Naive thymus-derived CD4-positive, alpha-beta T cell (primary cell): ENCODE data around the gene RAB7A. TPM values are rescaled to one million over a fixed set of nuclear protein-coding genes. Genes with fewer than 3 reads are reported as not detected.

Experiments
- ATAC-seq: fragments of 150-1000 bp; cut with Tn5 transposase; 2 replicates; pipeline ENCODE4 v1.10.0; 2021; ENCODE audit warnings: mild to moderate bottlenecking, moderate library complexity
- CTCF ChIA-PET: fragments of 350-600 bp; sonication (Branson Sonifier 250); formaldehyde crosslinking; loops from one replicate; lab custom pipeline; 2021; ENCODE audit warnings: antibody characterized with exemption; lab: Charles Lee
- POLR2A ChIA-PET: fragments of 350-600 bp; sonication (Branson Sonifier 250); formaldehyde crosslinking; loops from one replicate; lab custom pipeline; 2021; ENCODE audit warnings: antibody characterized with exemption, inconsistent platforms; lab: Charles Lee
- DNase-seq, 9 donors: peaks; one replicate each; pipeline versions ENCODE4 v3.0.0 to v3.0.0-alpha.2; 2020 to 2022; ENCODE audit warnings: mixed read lengths in 1 of 9
- H3K27ac ChIP-seq: one replicate; pipeline ENCODE4 v1.7.0; 2013; ENCODE audit warnings: mild to moderate bottlenecking, low read depth, low read length, moderate library complexity
- H3K27me3 ChIP-seq, 2 donors: one replicate each; pipeline ENCODE4 v1.7.0; 2013; ENCODE audit warnings: low read length in 2 of 2, mild to moderate bottlenecking in 2 of 2, moderate library complexity in 2 of 2; ENCODE audit not compliant: control insufficient read depth in 2 of 2, insufficient read depth in 2 of 2
- H3K36me3 ChIP-seq, 3 experiments: 1 replicate in 2 of 3; 2 replicates in 1 of 3; pipeline ENCODE4 v1.7.0; 2013; ENCODE audit warnings: low read length in 3 of 3, mild to moderate bottlenecking in 3 of 3, moderate library complexity in 1 of 3; ENCODE audit not compliant: insufficient read depth in 3 of 3, control insufficient read depth in 2 of 3
- H3K4me1 ChIP-seq, 2 donors: one replicate each; pipeline ENCODE4 v1.7.0; 2013; ENCODE audit warnings: low read length in 2 of 2, mild to moderate bottlenecking in 2 of 2, moderate library complexity in 1 of 2; ENCODE audit not compliant: control insufficient read depth in 2 of 2, insufficient read depth in 2 of 2
- H3K4me3 ChIP-seq: 2 replicates; pipeline ENCODE4 v1.7.0; 2013; ENCODE audit warnings: mild to moderate bottlenecking, low read length
- H3K9me3 ChIP-seq, 3 experiments: 1 replicate in 2 of 3; 2 replicates in 1 of 3; pipeline ENCODE4 v1.7.0; 2013; ENCODE audit warnings: low read length in 3 of 3; ENCODE audit not compliant: control insufficient read depth in 2 of 3
- H3K27ac Mint-ChIP-seq, 9 donors: one replicate each; pipeline ENCODE4 v1.8.0; 2020 to 2022; ENCODE audit warnings: mixed read lengths in 9 of 9, mild to moderate bottlenecking in 8 of 9, moderate library complexity in 5 of 9, inconsistent platforms in 2 of 9
- H3K27me3 Mint-ChIP-seq, 5 donors: one replicate each; pipeline ENCODE4 v1.8.0; 2021 to 2022; ENCODE audit warnings: mixed read lengths in 5 of 5, mild to moderate bottlenecking in 1 of 5
- H3K36me3 Mint-ChIP-seq, 5 donors: one replicate each; pipeline ENCODE4 v1.8.0; 2020 to 2022; ENCODE audit warnings: mixed read lengths in 5 of 5, mild to moderate bottlenecking in 3 of 5, inconsistent platforms in 1 of 5
- H3K4me1 Mint-ChIP-seq, 7 donors: one replicate each; pipeline ENCODE4 v1.8.0; 2020 to 2022; ENCODE audit warnings: mixed read lengths in 7 of 7, mild to moderate bottlenecking in 3 of 7, inconsistent platforms in 1 of 7
- H3K4me3 Mint-ChIP-seq, 10 donors: one replicate each; pipeline ENCODE4 v1.8.0; 2020 to 2022; ENCODE audit warnings: mild to moderate bottlenecking in 10 of 10, mixed read lengths in 10 of 10, moderate library complexity in 6 of 10, inconsistent platforms in 2 of 10
- H3K9me3 Mint-ChIP-seq, 11 donors: one replicate each; pipeline ENCODE4 v1.8.0; 2020 to 2022; ENCODE audit warnings: mixed read lengths in 11 of 11, mild to moderate bottlenecking in 4 of 11, inconsistent platforms in 1 of 11, moderate library complexity in 1 of 11
- intact Hi-C, 2 donors: fragments of 100-400 bp; cut with micrococcal nuclease; formaldehyde crosslinking; loops; one replicate each; pipeline ENCODE4 v1.15.1; 2023
- polyA plus RNA-seq, 2 donors: library from polyadenylated mRNA; unstranded; fragments of 300-500 nt; fragmentation: Illumina TruSeq; gene quantifications; one replicate each; pipeline ENCODE4 v1.2.3, GENCODE V29; 2021
- total RNA-seq, 6 experiments: library from RNA in 5 of 6; stranded (reverse) in 5 of 6; gene quantifications; 1 replicate in 5 of 6; 2 replicates in 1 of 6; pipeline ENCODE4 v1.2.3 and lab custom pipeline; 2021 to 2026

RAB7A gene
- total and polyA plus RNA-seq, 7 experiments from 2014 or later = 124 to 249 (median 175) TPM

DNA sequence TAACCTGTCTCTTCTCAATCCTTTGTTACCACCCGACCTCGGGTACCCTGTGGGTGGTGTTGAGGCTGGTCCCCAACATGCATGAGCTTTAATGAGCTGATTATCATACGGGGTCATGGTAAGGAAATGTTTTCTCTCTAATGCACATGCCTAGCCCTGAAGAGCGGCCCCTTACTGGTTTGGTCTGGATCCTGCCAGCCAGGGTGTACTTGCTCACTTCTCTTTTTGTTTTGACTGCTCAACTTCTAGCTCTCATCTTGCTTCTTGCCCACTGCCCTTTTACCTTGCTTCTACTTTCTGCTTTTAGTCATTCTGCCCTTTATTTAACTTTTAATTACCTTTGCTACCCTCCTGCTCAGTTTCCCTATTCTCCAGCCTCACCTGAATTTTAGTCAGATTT is 109.1 kb downstream of the RAB7A start:
- intact Hi-C loops = no loop called here

DNA sequence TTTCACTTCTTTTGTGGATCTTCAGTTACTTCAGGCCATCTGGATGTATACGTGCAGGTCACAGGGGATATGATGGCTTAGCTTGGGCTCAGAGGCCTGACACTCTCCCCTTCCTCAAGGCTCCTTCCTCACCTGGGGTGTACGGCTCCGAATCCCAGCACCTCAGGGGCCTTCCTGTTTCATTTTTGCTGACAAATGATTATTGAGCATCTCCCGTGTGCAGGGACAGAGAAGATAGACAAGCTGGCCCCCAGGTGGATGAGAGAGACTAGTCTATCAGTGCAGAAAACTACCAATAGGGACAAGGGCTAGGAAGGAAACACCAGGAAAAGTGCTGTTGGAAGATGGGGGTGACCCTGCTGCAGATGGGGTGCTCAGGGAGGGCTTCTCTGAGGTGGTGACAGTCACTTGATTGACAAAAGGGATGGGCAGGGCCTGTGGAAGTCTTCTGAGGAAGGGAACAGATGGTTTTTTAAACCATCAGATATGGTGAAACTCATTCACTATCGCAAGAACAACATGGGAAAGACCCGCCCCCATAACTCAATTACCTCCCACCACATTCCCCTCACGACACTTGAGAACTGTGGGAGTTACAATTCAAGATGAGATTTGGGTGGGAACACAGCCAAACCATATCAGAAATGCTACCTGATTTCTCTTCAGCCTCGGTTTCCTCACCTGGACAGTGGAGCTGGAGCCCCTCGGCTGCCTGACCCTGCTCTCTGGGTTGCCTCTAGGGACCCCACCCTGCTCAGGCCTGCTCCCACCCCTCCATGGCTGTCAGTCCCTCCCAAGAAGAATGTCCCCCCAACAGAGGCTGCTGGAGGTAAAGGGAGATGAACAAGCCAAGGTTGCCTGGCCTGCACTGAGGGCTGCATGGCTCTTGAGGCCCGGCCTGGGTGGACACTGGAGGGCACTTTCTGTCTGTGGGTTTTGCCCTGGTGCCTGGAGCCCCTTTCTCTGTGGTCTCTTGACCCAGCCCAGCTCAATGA is 116.2 kb downstream of the RAB7A start:
- H3K36me3 Mint-ChIP-seq = no peaks in the 10 kb centered on the region
- H3K4me1 Mint-ChIP-seq = peaks cover 11 to 26% (median 16%) of the 10 kb centered on the region in 7 donors
- no peak overlapping the region for H3K27ac ChIP-seq
- intact Hi-C loops = no loop called here
- ATAC-seq (no peak), DNase-seq (no peak)
- H3K4me1 ChIP-seq = peaks cover 0 to 14% of the 10 kb centered on the region in 2 donors
- no peaks in the 10 kb centered on the region for H3K36me3 ChIP-seq
- H3K27ac Mint-ChIP-seq = no peak overlapping the region
- ChIA-PET CTCF (no interaction called here), POLR2A (no interaction called here)
- no peaks in the 10 kb centered on the region for H3K9me3 ChIP-seq
- H3K4me3 Mint-ChIP-seq = no peak overlapping the region
- H3K4me3 ChIP-seq = no peak overlapping the region
- no peaks in the 10 kb centered on the region for H3K27me3 ChIP-seq
- peaks cover 0 to 2% (median 0%) of the 10 kb centered on the region in 11 donors for H3K9me3 Mint-ChIP-seq
- peaks cover 0 to 3% (median 0%) of the 10 kb centered on the region in 5 donors for H3K27me3 Mint-ChIP-seq

More for the DNA sequence above, 109.1 kb downstream of the RAB7A start:
- no peaks in the 10 kb centered on the region for H3K9me3 Mint-ChIP-seq
- Histone ChIP-seq H3K27ac (no peak overlapping the region), H3K4me3 (no peak overlapping the region), H3K36me3 (no peaks in the 10 kb centered on the region), H3K4me1 (no peaks in the 10 kb centered on the region), H3K9me3 (no peaks in the 10 kb centered on the region), H3K27me3 (no peaks in the 10 kb centered on the region)
- DNase-seq = no peak
- H3K36me3 Mint-ChIP-seq = no peaks in the 10 kb centered on the region
- no peak overlapping the region for H3K4me3 Mint-ChIP-seq
- H3K27ac Mint-ChIP-seq = no peak overlapping the region
- no peaks in the 10 kb centered on the region for H3K4me1 Mint-ChIP-seq
- ChIA-PET CTCF (no interaction called here), POLR2A (no interaction called here)
- no peaks in the 10 kb centered on the region for H3K27me3 Mint-ChIP-seq
- no peak for ATAC-seq

- ATAC-seq (no peak), DNase-seq (no peak)
- no peaks in the 10 kb centered on the region for H3K27me3 ChIP-seq
- peaks cover 0 to 14% of the 10 kb centered on the region in 2 donors for H3K4me1 ChIP-seq
- H3K4me3 Mint-ChIP-seq = peak overlapping the region in 7 of 10 donors; percentile 34 to 80 (median 54)
- H3K4me1 Mint-ChIP-seq = peaks cover 11 to 27% (median 17%) of the 10 kb centered on the region in 7 donors
- intact Hi-C loops = no loop called here
- no peaks in the 10 kb centered on the region for H3K36me3 ChIP-seq
- no peaks in the 10 kb centered on the region for H3K9me3 ChIP-seq
- peaks cover 0 to 2% (median 0%) of the 10 kb centered on the region in 11 donors for H3K9me3 Mint-ChIP-seq
- no peak overlapping the region for H3K4me3 ChIP-seq
- ChIA-PET POLR2A (interaction anchor here (3.7 kb wide), 1 partner anchor 164 kb away, joined by 23 read pairs; no protein-coding TSS in a partner anchor), CTCF (interaction anchor here (1.5 to 1.9 kb wide), 3 partner anchors 49 to 227 kb away, joined by 4 to 5 read pairs (median 4); no protein-coding TSS in a partner anchor)
- H3K36me3 Mint-ChIP-seq = no peaks in the 10 kb centered on the region
- peak overlapping the region in 4 of 9 donors; percentile 50 to 89 (median 76) for H3K27ac Mint-ChIP-seq
- H3K27ac ChIP-seq = no peak overlapping the region
- H3K27me3 Mint-ChIP-seq = peaks cover 0 to 3% (median 0%) of the 10 kb centered on the region in 5 donors
Measured at GRCh38 chr3:128844502-128844901, 118.5 kb downstream of the RAB7A start.

- no peaks in the 10 kb centered on the region for H3K36me3 ChIP-seq
- Mint-ChIP-seq H3K27me3 (peaks cover 0 to 3% (median 0%) of the 10 kb centered on the region in 5 donors), H3K4me1 (peaks cover 11 to 27% (median 17%) of the 10 kb centered on the region in 7 donors), H3K4me3 (peak overlapping the region; percentile 41 to 86 (median 78)), H3K36me3 (no peaks in the 10 kb centered on the region), H3K9me3 (peaks cover 0 to 2% (median 0%) of the 10 kb centered on the region in 11 donors), H3K27ac (peak overlapping the region; percentile 36 to 92 (median 76))
- no peaks in the 10 kb centered on the region for H3K9me3 ChIP-seq
- ATAC-seq (no peak), DNase-seq (peak in 1 of 9 donors; percentile 5)
- H3K27ac ChIP-seq = peak overlapping the region; percentile 64
- no peaks in the 10 kb centered on the region for H3K27me3 ChIP-seq
- peak overlapping the region; percentile 65 for H3K4me3 ChIP-seq
- peaks cover 0 to 14% of the 10 kb centered on the region in 2 donors for H3K4me1 ChIP-seq
- CTCF ChIA-PET = interaction anchor here (0.7 to 4.3 kb wide), 16 partner anchors 30 to 229 kb away, joined by 3 to 31 read pairs (median 4); partner anchors contain the start of gene RPN1
- intact Hi-C loops = loop anchor here in 1 of 2 donors (5.0 kb wide), 2 partner anchors 43 to 58 kb away; no protein-coding TSS in a partner anchor
- POLR2A ChIA-PET = interaction anchor here (0.7 to 3.7 kb wide), 8 partner anchors 32 to 228 kb away, joined by 3 to 23 read pairs (median 3); partner anchors contain the start of gene ACAD9
Measured at GRCh38 chr3:128845119-128845777, 119.3 kb downstream of the RAB7A start.

DNA sequence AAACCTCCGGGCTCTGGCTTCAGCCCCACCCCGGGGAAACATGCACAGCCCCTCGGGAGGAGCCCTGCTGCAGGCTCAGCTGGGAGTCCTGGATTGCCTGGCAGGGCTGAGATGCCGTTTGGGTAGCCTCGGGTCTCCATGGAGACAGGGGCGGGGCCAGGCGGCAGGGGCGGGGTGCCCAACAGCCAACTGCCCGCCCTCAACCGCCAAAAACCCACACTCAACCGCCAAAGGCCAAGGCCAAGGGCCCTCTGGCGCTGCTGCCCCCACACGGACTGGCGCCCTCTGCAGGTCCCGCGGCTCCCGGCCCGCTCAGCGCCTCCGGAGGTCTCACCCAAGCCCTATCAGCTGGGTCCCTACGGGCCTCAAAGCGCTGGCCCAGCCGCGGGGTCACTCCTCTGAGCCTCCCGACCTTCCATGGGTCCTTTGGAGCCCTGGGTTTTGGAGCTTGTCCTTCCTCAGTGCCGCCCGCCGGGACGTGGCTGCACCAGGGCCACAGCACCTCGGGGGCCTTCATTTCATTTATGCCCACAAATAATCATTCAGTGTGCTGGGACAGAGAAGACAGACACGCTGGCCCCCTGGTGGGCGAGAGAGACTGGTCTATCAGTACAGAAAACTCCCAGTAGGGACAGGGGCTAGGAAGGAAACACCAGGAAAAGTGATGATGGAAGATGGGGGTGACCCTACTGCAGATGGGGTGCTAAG is 119.9 kb downstream of the RAB7A start:
- ChIA-PET POLR2A (interaction anchor here (0.5 to 3.7 kb wide), 11 partner anchors 30 to 235 kb away, joined by 3 to 23 read pairs (median 3); partner anchors contain the start of genes ACAD9 and RPN1), CTCF (interaction anchor here (0.7 to 4.3 kb wide), 19 partner anchors 29 to 230 kb away, joined by 3 to 31 read pairs (median 4); partner anchors contain the start of gene RPN1)
- H3K27ac ChIP-seq = peak overlapping the region; percentile 64
- intact Hi-C loops = loop anchor here (1.0 to 5.0 kb wide), 11 partner anchors 33 to 229 kb away; partner anchors contain the start of genes RAB7A (in 2 of the 2), RPN1 (in 2 of the 2) and ACAD9 (in 1 of the 2)
- no peaks in the 10 kb centered on the region for H3K27me3 ChIP-seq
- peak overlapping the region; percentile 65 for H3K4me3 ChIP-seq
- Mint-ChIP-seq H3K4me3 (peak overlapping the region; percentile 65 to 88 (median 82)), H3K27me3 (peaks cover 0 to 2% (median 0%) of the 10 kb centered on the region in 5 donors), H3K9me3 (peaks cover 0 to 2% (median 0%) of the 10 kb centered on the region in 11 donors), H3K36me3 (no peaks in the 10 kb centered on the region), H3K27ac (peak overlapping the region; percentile 64 to 93 (median 81)), H3K4me1 (peaks cover 11 to 22% (median 17%) of the 10 kb centered on the region in 7 donors)
- ATAC-seq = peak; percentile 85
- peaks cover 0 to 14% of the 10 kb centered on the region in 2 donors for H3K4me1 ChIP-seq
- peak; percentile 61 to 87 (median 74) for DNase-seq
- no peaks in the 10 kb centered on the region for H3K36me3 ChIP-seq
- H3K9me3 ChIP-seq = no peaks in the 10 kb centered on the region
